Skeletal muscle tissue (tissue), 4 donors: Measurements from ENCODE around the gene PPARA. TPM values are rescaled to one million over a fixed set of nuclear protein-coding genes. Genes with fewer than 3 reads are reported as not detected.
"Not testable (repeated sequence)": the region's sequence is repeated elsewhere in the genome, so short reads cannot be mapped to it uniquely, and the experiment has no call there.

Experiments
- H3K27ac ChIP-seq: one replicate; pipeline ENCODE4 v1.7.0; 2013; ENCODE audit warnings: mild to moderate bottlenecking, low read depth, low read length, inconsistent platforms
- H3K27me3 ChIP-seq, 3 donors: one replicate each; pipeline ENCODE4 v1.7.0; 2013; ENCODE audit warnings: low read length in 3 of 3; ENCODE audit not compliant: control insufficient read depth in 3 of 3, insufficient read depth in 3 of 3
- H3K36me3 ChIP-seq, 3 donors: one replicate each; pipeline ENCODE4 v1.7.0; 2013; ENCODE audit warnings: low read length in 3 of 3; ENCODE audit not compliant: control insufficient read depth in 3 of 3, insufficient read depth in 3 of 3
- H3K4me1 ChIP-seq, 3 donors: one replicate each; pipeline ENCODE4 v1.7.0; 2013; ENCODE audit warnings: low read length in 3 of 3, mild to moderate bottlenecking in 3 of 3; ENCODE audit not compliant: control insufficient read depth in 3 of 3, insufficient read depth in 3 of 3
- H3K4me3 ChIP-seq, 3 donors: one replicate each; pipeline ENCODE4 v1.7.0; 2013; ENCODE audit warnings: low read length in 3 of 3
- H3K9ac ChIP-seq, 3 donors: one replicate each; pipeline ENCODE4 v1.7.0; 2013; ENCODE audit warnings: low read length in 3 of 3, mild to moderate bottlenecking in 3 of 3, moderate library complexity in 2 of 3, low read depth in 1 of 3
- H3K9me3 ChIP-seq, 3 donors: one replicate each; pipeline ENCODE4 v1.7.0; 2013; ENCODE audit warnings: low read length in 3 of 3; ENCODE audit not compliant: control insufficient read depth in 3 of 3
- total RNA-seq: library from RNA; depleted of rRNA; stranded (reverse); fragments of >200 nt; gene quantifications from one replicate; pipeline ENCODE4 v1.2.3, GENCODE V29; 2014
- donor health status: Osteomylitis.

PPARA gene
- total RNA-seq, 1 donor from 2014 or later = 18.8 TPM

- Histone ChIP-seq H3K4me1 (peaks cover 0 to 12% (median 12%) of the 10 kb centered on the region in 3 donors), H3K4me3 (no peak overlapping the region), H3K36me3 (no peaks in the 10 kb centered on the region), H3K9me3 (no peaks in the 10 kb centered on the region), H3K27ac (no peak overlapping the region), H3K9ac (no peak overlapping the region), H3K27me3 (peaks cover 4 to 7% (median 7%) of the 10 kb centered on the region in 3 donors)
Measured at GRCh38 chr22:46260038-46260437, 109.7 kb downstream of the PPARA start.

GRCh38 chr22:46262449-46263215 lies 112.3 kb downstream of the PPARA start:
- Histone ChIP-seq H3K36me3 (no peaks in the 10 kb centered on the region), H3K9ac (peak overlapping the region in 1 of 3 donors; percentile 50), H3K9me3 (no peaks in the 10 kb centered on the region), H3K4me1 (peaks cover 5 to 10% (median 9%) of the 10 kb centered on the region in 3 donors), H3K27me3 (peaks cover 4 to 7% (median 7%) of the 10 kb centered on the region in 3 donors), H3K27ac (no peak overlapping the region), H3K4me3 (peak overlapping the region in 1 of 3 donors; percentile 30)

GRCh38 chr22:46263216-46263590 lies 112.9 kb downstream of the PPARA start, which contains the start of gene PKDREJ:
TSS of gene PKDREJ (minus strand) at chr22:46263343. CDS start at chr22:46263322, 21 bp downstream.
- H3K9me3 ChIP-seq = no peaks in the 10 kb centered on the region
- peaks cover 4 to 7% (median 7%) of the 10 kb centered on the region in 3 donors for H3K27me3 ChIP-seq
- H3K9ac ChIP-seq = peak within 1 kb of the TSS in 1 of 3 donors; percentile 50
- H3K36me3 ChIP-seq = no peaks in the 10 kb centered on the region
- peaks cover 7 to 12% (median 11%) of the 10 kb centered on the region in 3 donors for H3K4me1 ChIP-seq
- H3K4me3 ChIP-seq = peak within 1 kb of the TSS in 1 of 3 donors; percentile 30
- H3K27ac ChIP-seq = no peak within 1 kb of the TSS

GRCh38 chr22:46264520-46264919 lies 114.2 kb downstream of the PPARA start:
- H3K9me3 ChIP-seq, H3K36me3 ChIP-seq, H3K4me3 ChIP-seq, H3K27ac ChIP-seq, H3K9ac ChIP-seq, H3K27me3 ChIP-seq: not testable (repeated sequence)
- H3K4me1 ChIP-seq = peaks cover 17 to 23% (median 17%) of the 10 kb centered on the region in 3 donors

- H3K27me3 ChIP-seq, H3K4me3 ChIP-seq, H3K9me3 ChIP-seq, H3K9ac ChIP-seq, H3K27ac ChIP-seq, H3K36me3 ChIP-seq: not testable (repeated sequence)
- H3K4me1 ChIP-seq = peaks cover 18 to 25% (median 20%) of the 10 kb centered on the region in 3 donors
Measured at GRCh38 chr22:46265627-46266026, 115.3 kb downstream of the PPARA start.

- Histone ChIP-seq H3K27ac (peak within 1 kb of the TSS; percentile 90), H3K9me3 (no peaks in the 10 kb centered on the region), H3K36me3 (peaks cover 7 to 9% (median 9%) of the 10 kb centered on the region in 3 donors), H3K4me3 (peak within 1 kb of the TSS; percentile 77 to 89 (median 87)), H3K9ac (peak within 1 kb of the TSS; percentile 79 to 93 (median 88)), H3K4me1 (peaks cover 18 to 25% (median 20%) of the 10 kb centered on the region in 3 donors), H3K27me3 (no peaks in the 10 kb centered on the region)
Measured at GRCh38 chr22:46267431-46268279, 117.3 kb downstream of the PPARA start, which contains the start of gene TTC38. TSS of gene TTC38 (plus strand) at chr22:46268008. CDS start at chr22:46268040, 32 bp downstream.

GRCh38 chr22:46269564-46269963 lies 119.2 kb downstream of the PPARA start:
- H3K36me3 ChIP-seq = peaks cover 26% of the 10 kb centered on the region in 3 donors
- H3K9me3 ChIP-seq = no peaks in the 10 kb centered on the region
- H3K9ac ChIP-seq = peak overlapping the region in 1 of 3 donors; percentile 57
- H3K4me1 ChIP-seq = peaks cover 18 to 25% (median 20%) of the 10 kb centered on the region in 3 donors
- no peak overlapping the region for H3K27ac ChIP-seq
- H3K4me3 ChIP-seq = no peak overlapping the region
- no peaks in the 10 kb centered on the region for H3K27me3 ChIP-seq

- H3K4me1 ChIP-seq = peaks cover 11 to 20% (median 14%) of the 10 kb centered on the region in 3 donors
- H3K27ac ChIP-seq = no peak overlapping the region
- no peaks in the 10 kb centered on the region for H3K27me3 ChIP-seq
- no peak overlapping the region for H3K4me3 ChIP-seq
- H3K9ac ChIP-seq = no peak overlapping the region
- no peaks in the 10 kb centered on the region for H3K9me3 ChIP-seq
- peaks cover 44 to 47% (median 45%) of the 10 kb centered on the region in 3 donors for H3K36me3 ChIP-seq
Measured at GRCh38 chr22:46272196-46272595, 121.9 kb downstream of the PPARA start.

- no peak overlapping the region for H3K4me3 ChIP-seq
- H3K27me3 ChIP-seq = no peaks in the 10 kb centered on the region
- H3K9ac ChIP-seq = peak overlapping the region in 1 of 3 donors; percentile 25
- H3K4me1 ChIP-seq = peaks cover 8 to 19% (median 17%) of the 10 kb centered on the region in 3 donors
- H3K36me3 ChIP-seq = peaks cover 49 to 52% (median 49%) of the 10 kb centered on the region in 3 donors
- H3K27ac ChIP-seq = no peak overlapping the region
- no peaks in the 10 kb centered on the region for H3K9me3 ChIP-seq
Measured at GRCh38 chr22:46272762-46273431, 122.6 kb downstream of the PPARA start.
